SU-DHL-6 (cell line): Measurements from ENCODE around the gene BICD1.

ENCODE experiments used
- EZH2phosphoT487 ChIP-seq: fragments of 200-600 bp; sonication (generic), shearing (Covaris generic); conservative IDR thresholded peaks from 2 replicates; pipeline ENCODE4 v1.6.1; 2018; ENCODE audit warnings: mild to moderate bottlenecking, antibody characterized with exemption, low read length, moderate library complexity, mixed read lengths
- TF ChIP-seq, protein P1 (sequence below): fragments of 200-600 bp; sonication (generic); IDR thresholded peaks from one replicate; pipeline ENCODE4 v1.5.1; 2017; ENCODE audit warnings: antibody characterized with exemption, mild to moderate bottlenecking, low read length, moderate library complexity; ENCODE audit not compliant: insufficient read depth, poor library complexity, severe bottlenecking

DNA sequence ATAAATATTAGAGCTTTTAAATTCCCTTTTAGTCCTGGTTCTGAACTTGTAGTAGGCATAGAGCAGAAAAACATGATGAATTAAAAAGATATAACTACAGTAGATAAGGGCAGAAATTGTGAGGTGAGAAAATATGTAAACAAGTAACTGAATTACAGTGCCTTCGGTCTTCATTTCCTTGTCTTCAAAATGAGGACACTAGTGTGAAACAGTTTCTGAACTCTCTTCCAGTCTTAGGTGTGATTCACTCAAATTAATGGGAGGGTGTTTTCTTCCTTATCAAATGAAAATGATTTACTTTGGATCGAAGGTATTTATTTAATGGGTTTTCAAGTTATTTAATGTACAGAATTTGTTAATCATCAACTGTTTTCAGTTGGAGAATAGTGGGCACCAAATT lies 294.2 kb downstream of the BICD1 start:
- TF ChIP-seq, protein P1, sequence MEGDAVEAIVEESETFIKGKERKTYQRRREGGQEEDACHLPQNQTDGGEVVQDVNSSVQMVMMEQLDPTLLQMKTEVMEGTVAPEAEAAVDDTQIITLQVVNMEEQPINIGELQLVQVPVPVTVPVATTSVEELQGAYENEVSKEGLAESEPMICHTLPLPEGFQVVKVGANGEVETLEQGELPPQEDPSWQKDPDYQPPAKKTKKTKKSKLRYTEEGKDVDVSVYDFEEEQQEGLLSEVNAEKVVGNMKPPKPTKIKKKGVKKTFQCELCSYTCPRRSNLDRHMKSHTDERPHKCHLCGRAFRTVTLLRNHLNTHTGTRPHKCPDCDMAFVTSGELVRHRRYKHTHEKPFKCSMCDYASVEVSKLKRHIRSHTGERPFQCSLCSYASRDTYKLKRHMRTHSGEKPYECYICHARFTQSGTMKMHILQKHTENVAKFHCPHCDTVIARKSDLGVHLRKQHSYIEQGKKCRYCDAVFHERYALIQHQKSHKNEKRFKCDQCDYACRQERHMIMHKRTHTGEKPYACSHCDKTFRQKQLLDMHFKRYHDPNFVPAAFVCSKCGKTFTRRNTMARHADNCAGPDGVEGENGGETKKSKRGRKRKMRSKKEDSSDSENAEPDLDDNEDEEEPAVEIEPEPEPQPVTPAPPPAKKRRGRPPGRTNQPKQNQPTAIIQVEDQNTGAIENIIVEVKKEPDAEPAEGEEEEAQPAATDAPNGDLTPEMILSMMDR = no peak
- TF ChIP-seq EZH2phosphoT487 = no peak
